SK-N-SH (cell line): ENCODE measurements around the gene HHAT. TPM values are rescaled to one million over a fixed set of nuclear protein-coding genes. Genes with fewer than 3 reads are reported as not detected.

Experiments used
- CTCF ChIA-PET: fragments of 300-600, 350-600 bp; formaldehyde crosslinking; extraction: SDS; loops from one replicate; lab custom pipeline; 2021; lab: Yijun Ruan, JAX
- POLR2A ChIA-PET: fragments of 350-600 bp; sonication (Branson Sonifier 250); formaldehyde crosslinking; extraction: SDS; loops from one replicate; lab custom pipeline; 2020; ENCODE audit warnings: antibody characterized with exemption, inconsistent platforms; lab: Yijun Ruan, JAX
- DNase-seq: peaks from one replicate; pipeline ENCODE4 v3.0.0; 2012
- H2AFZ ChIP-seq: fragments of 200-600 bp; sonication (generic); 2 replicates; pipeline ENCODE4 v1.8.1; 2016; ENCODE audit warnings: antibody characterized with exemption, mild to moderate bottlenecking, low read depth
- H3F3A ChIP-seq: fragments of 200-600 bp; sonication (generic); replicated peaks from 2 replicates; pipeline ENCODE3; 2016; ENCODE audit warnings: antibody characterized with exemption, mild to moderate bottlenecking; ENCODE audit not compliant: insufficient read depth
- H3K27ac ChIP-seq, 2 experiments: fragments of 200-500 bp in 1 of 2; fragments of 200-600 bp in 1 of 2; sonication (Bioruptor generic) in 1 of 2; sonication (generic), shearing (Covaris generic) in 1 of 2; 2 replicates each; pipeline versions ENCODE4 v1.5.1 to v1.6.1; 2014 to 2016; ENCODE audit warnings: low read depth in 2 of 2, inconsistent platforms in 1 of 2, low read length in 1 of 2, mild to moderate bottlenecking in 1 of 2, mixed read lengths in 1 of 2
- H3K27me3 ChIP-seq: fragments of 200-600 bp; sonication (generic), shearing (Covaris generic); 2 replicates; pipeline ENCODE4 v1.6.1; 2016; ENCODE audit warnings: mixed run types; ENCODE audit not compliant: insufficient read depth
- H3K36me3 ChIP-seq, 2 experiments: fragments of 200-500 bp in 1 of 2; fragments of 200-600 bp in 1 of 2; sonication (Bioruptor generic) in 1 of 2; sonication (generic) in 1 of 2; replicated peaks in 1 of 2; 2 replicates each; pipeline versions ENCODE3 to v1.5.1; 2014 to 2016; ENCODE audit warnings: low read length in 1 of 2, mild to moderate bottlenecking in 1 of 2; ENCODE audit not compliant: insufficient read depth in 2 of 2, control insufficient read depth in 1 of 2
- H3K4me1 ChIP-seq, 2 experiments: fragments of 200-500 bp in 1 of 2; fragments of 200-600 bp in 1 of 2; sonication (Bioruptor generic) in 1 of 2; sonication (generic), shearing (Covaris generic) in 1 of 2; 2 replicates each; pipeline versions ENCODE4 v1.5.1 to v1.6.1; 2014 to 2016; ENCODE audit warnings: low read depth in 1 of 2, low read length in 1 of 2, mixed run types in 1 of 2; ENCODE audit not compliant: insufficient read depth in 2 of 2, control insufficient read depth in 1 of 2
- H3K4me2 ChIP-seq: fragments of 200-600 bp; sonication (generic), shearing (Covaris generic); 2 replicates; pipeline ENCODE4 v1.6.1; 2017; ENCODE audit warnings: mixed run types
- H3K4me3 ChIP-seq, 2 experiments: fragments of 200-500 bp in 1 of 2; fragments of 200-600 bp in 1 of 2; sonication (Bioruptor generic) in 1 of 2; sonication (generic), shearing (Covaris generic) in 1 of 2; 2 replicates each; pipeline versions ENCODE4 v1.5.1 to v1.8.1; 2014 to 2016; ENCODE audit warnings: low read depth in 2 of 2, inconsistent platforms in 1 of 2, low read length in 1 of 2, mild to moderate bottlenecking in 1 of 2, mixed read lengths in 1 of 2, moderate library complexity in 1 of 2
- H3K79me2 ChIP-seq: fragments of 200-600 bp; sonication (generic); 2 replicates; pipeline ENCODE4 v1.8.1; 2017; ENCODE audit warnings: mild to moderate bottlenecking; ENCODE audit not compliant: insufficient read depth
- H3K9ac ChIP-seq: fragments of 200-600 bp; sonication (generic); 2 replicates; pipeline ENCODE4 v1.6.1; 2017; ENCODE audit warnings: mixed run types
- H3K9me2 ChIP-seq: fragments of 200-600 bp; sonication (generic); 2 replicates; pipeline ENCODE4 v1.6.1; 2017; ENCODE audit warnings: mixed run types
- H3K9me3 ChIP-seq: fragments of 200-600 bp; sonication (generic); 2 replicates; pipeline ENCODE4 v1.6.1; 2017; ENCODE audit warnings: mixed run types, mild to moderate bottlenecking, moderate library complexity
- H4K20me1 ChIP-seq: fragments of 200-600 bp; sonication (generic); 2 replicates; pipeline ENCODE4 v1.6.1; 2017; ENCODE audit warnings: mild to moderate bottlenecking, mixed run types; ENCODE audit not compliant: insufficient read depth
- EZH2phosphoT487 ChIP-seq: fragments of 200-600 bp; sonication (generic); IDR thresholded peaks from 2 replicates; pipeline ENCODE4 v1.6.1; 2017; ENCODE audit warnings: low read depth, mixed run types, mild to moderate bottlenecking, antibody characterized with exemption, moderate library complexity, borderline replicate concordance
- FOXJ3 ChIP-seq: sonication (generic); formaldehyde crosslinking; IDR thresholded peaks from 2 replicates; pipeline ENCODE4 v1.5.1; 2020; ENCODE audit warnings: mild to moderate bottlenecking, missing genetic modification reagents
- FOXM1 ChIP-seq: IDR thresholded peaks from 2 replicates; pipeline ENCODE4 v1.4.0; 2012; ENCODE audit warnings: low read depth, mild to moderate bottlenecking
- GATA2 ChIP-seq: sonication (generic); formaldehyde crosslinking; IDR thresholded peaks from 2 replicates; pipeline ENCODE4 v1.5.0; 2020; ENCODE audit warnings: mild to moderate bottlenecking, missing genetic modification reagents
- JUND ChIP-seq: IDR thresholded peaks from 2 replicates; pipeline ENCODE4 v1.4.0; 2012
- MAX ChIP-seq: IDR thresholded peaks from 2 replicates; pipeline ENCODE4 v1.4.0; 2012; ENCODE audit warnings: low read depth
- MEF2A ChIP-seq: IDR thresholded peaks from 2 replicates; pipeline ENCODE4 v1.4.0; 2012; ENCODE audit warnings: low read depth, borderline replicate concordance
- MXI1 ChIP-seq: IDR thresholded peaks from 2 replicates; pipeline ENCODE4 v1.6.1; 2012; ENCODE audit warnings: mild to moderate bottlenecking, low read depth, low read length, improper control_type of control experiment
- POLR2AphosphoS5 ChIP-seq: IDR thresholded peaks from 2 replicates; pipeline ENCODE4 v1.6.1; 2012; ENCODE audit warnings: low read depth, low read length
- RAD21 ChIP-seq: IDR thresholded peaks from 2 replicates; pipeline ENCODE4 v1.6.1; 2012; ENCODE audit warnings: mild to moderate bottlenecking, low read length
- RCOR1 ChIP-seq: fragments of 150-350 bp; IDR thresholded peaks from 2 replicates; pipeline ENCODE4 v1.6.1; 2017; ENCODE audit warnings: antibody characterized with exemption, low read length
- RFX5 ChIP-seq: IDR thresholded peaks from 2 replicates; pipeline ENCODE4 v1.6.1; 2012; ENCODE audit warnings: mild to moderate bottlenecking, improper control_type of control experiment, low read length
- SIN3A ChIP-seq: IDR thresholded peaks from 2 replicates; pipeline ENCODE4 v1.6.1; 2012; ENCODE audit warnings: low read depth, mild to moderate bottlenecking, low read length, moderate library complexity, borderline replicate concordance
- SMC3 ChIP-seq: IDR thresholded peaks from 2 replicates; pipeline ENCODE4 v1.6.1; 2012; ENCODE audit warnings: low read depth, low read length, improper control_type of control experiment
- WGBS: methylation state at CpG from one replicate; pipeline ENCODE4 v1.1.6; 2017; ENCODE audit warnings: low lambda C conversion rate; 5-methylcytosine and 5-hydroxymethylcytosine counted together
- polyA plus RNA-seq, 3 experiments: library from polyadenylated mRNA; depleted of rRNA; stranded (reverse); fragments of >200 nt; gene quantifications; 2 replicates each; pipeline ENCODE4 v1.2.3, GENCODE V29; 2012
- TF ChIP-seq, protein P1 (sequence below): IDR thresholded peaks from 2 replicates; pipeline ENCODE4; 2012
- TF ChIP-seq, protein P2 (sequence below): IDR thresholded peaks from 2 replicates; pipeline ENCODE4 v1.4.0; 2012; ENCODE audit warnings: low read depth, borderline replicate concordance
- TF ChIP-seq, protein P3 (sequence below): IDR thresholded peaks from 2 replicates; pipeline ENCODE4 v1.6.1; 2012; ENCODE audit warnings: mild to moderate bottlenecking, low read depth, low read length, moderate library complexity

Gene HHAT
- polyA plus RNA-seq, 1 of the 3 experiments (the other 2 are of a cell fraction): 8.1 TPM

- POLR2A ChIA-PET: interaction anchor here (0.7 to 1.2 kb wide), 4 partner anchors 16 to 185 kb away, joined by 3 to 4 read pairs (median 3); partner anchors contain the start of gene SERTAD4
- H3K4me2 ChIP-seq: peak overlapping the region; percentile 83
Measured at GRCh38 chr1:210310562-210311153, 18.0 kb upstream of the HHAT start.

GRCh38 chr1:210311726-210312493, 16.8 kb upstream of the HHAT start:
- Histone ChIP-seq H3K27me3 (no peaks in the 10 kb centered on the region), H3K36me3 (no peaks in the 10 kb centered on the region), H3K79me2 (no peaks in the 10 kb centered on the region), H3K9me3 (no peaks in the 10 kb centered on the region), H4K20me1 (no peaks in the 10 kb centered on the region), H2AFZ (peak overlapping the region; percentile 92), H3F3A (no peaks in the 10 kb centered on the region), H3K4me1 (peaks cover 3 to 4% of the 10 kb centered on the region in 2 experiments; a peak in 2 of 4 replicates), H3K9me2 (no peaks in the 10 kb centered on the region), H3K27ac (no peak overlapping the region), H3K4me2 (peak overlapping the region; percentile 83), H3K9ac (no peak overlapping the region), H3K4me3 (peak overlapping the region; percentile 50 to 73; a peak in 2 of 4 replicates)
- TF ChIP-seq, protein P1, sequence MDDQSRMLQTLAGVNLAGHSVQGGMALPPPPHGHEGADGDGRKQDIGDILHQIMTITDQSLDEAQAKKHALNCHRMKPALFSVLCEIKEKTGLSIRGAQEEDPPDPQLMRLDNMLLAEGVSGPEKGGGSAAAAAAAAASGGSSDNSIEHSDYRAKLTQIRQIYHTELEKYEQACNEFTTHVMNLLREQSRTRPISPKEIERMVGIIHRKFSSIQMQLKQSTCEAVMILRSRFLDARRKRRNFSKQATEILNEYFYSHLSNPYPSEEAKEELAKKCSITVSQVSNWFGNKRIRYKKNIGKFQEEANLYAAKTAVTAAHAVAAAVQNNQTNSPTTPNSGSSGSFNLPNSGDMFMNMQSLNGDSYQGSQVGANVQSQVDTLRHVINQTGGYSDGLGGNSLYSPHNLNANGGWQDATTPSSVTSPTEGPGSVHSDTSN: no peak
- TF ChIP-seq FOXJ3 (CRISPR knock-in tag): no peak
- TF ChIP-seq, protein P2, sequence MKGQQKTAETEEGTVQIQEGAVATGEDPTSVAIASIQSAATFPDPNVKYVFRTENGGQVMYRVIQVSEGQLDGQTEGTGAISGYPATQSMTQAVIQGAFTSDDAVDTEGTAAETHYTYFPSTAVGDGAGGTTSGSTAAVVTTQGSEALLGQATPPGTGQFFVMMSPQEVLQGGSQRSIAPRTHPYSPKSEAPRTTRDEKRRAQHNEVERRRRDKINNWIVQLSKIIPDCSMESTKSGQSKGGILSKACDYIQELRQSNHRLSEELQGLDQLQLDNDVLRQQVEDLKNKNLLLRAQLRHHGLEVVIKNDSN: no peak
- TF ChIP-seq, protein P3, sequence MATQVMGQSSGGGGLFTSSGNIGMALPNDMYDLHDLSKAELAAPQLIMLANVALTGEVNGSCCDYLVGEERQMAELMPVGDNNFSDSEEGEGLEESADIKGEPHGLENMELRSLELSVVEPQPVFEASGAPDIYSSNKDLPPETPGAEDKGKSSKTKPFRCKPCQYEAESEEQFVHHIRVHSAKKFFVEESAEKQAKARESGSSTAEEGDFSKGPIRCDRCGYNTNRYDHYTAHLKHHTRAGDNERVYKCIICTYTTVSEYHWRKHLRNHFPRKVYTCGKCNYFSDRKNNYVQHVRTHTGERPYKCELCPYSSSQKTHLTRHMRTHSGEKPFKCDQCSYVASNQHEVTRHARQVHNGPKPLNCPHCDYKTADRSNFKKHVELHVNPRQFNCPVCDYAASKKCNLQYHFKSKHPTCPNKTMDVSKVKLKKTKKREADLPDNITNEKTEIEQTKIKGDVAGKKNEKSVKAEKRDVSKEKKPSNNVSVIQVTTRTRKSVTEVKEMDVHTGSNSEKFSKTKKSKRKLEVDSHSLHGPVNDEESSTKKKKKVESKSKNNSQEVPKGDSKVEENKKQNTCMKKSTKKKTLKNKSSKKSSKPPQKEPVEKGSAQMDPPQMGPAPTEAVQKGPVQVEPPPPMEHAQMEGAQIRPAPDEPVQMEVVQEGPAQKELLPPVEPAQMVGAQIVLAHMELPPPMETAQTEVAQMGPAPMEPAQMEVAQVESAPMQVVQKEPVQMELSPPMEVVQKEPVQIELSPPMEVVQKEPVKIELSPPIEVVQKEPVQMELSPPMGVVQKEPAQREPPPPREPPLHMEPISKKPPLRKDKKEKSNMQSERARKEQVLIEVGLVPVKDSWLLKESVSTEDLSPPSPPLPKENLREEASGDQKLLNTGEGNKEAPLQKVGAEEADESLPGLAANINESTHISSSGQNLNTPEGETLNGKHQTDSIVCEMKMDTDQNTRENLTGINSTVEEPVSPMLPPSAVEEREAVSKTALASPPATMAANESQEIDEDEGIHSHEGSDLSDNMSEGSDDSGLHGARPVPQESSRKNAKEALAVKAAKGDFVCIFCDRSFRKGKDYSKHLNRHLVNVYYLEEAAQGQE: no peak
- TF ChIP-seq MXI1: no peak
- TF ChIP-seq GATA2: no peak
- no peak for TF ChIP-seq RCOR1
- TF ChIP-seq POLR2AphosphoS5: no peak
- TF ChIP-seq RAD21: no peak
- TF ChIP-seq MEF2A: no peak
- TF ChIP-seq JUND: no peak
- no peak for TF ChIP-seq MAX
- TF ChIP-seq SMC3: no peak
- no peak for TF ChIP-seq SIN3A
- no peak for TF ChIP-seq FOXM1
- CTCF ChIA-PET: interaction anchor here (0.6 to 9.6 kb wide), 42 partner anchors 8 to 822 kb away, joined by 3 to 106 read pairs (median 4); partner anchors contain the start of genes KCNH1 and SERTAD4
- 76% methylated on average over 18 of the region's 18 CpGs for WGBS
- POLR2A ChIA-PET: interaction anchor here (0.9 to 1.7 kb wide), 2 partner anchors 17 to 182 kb away, joined by 4 read pairs; partner anchors contain the start of gene HHAT
- no peak for DNase-seq

More at GRCh38 chr1:210310562-210311153, 18.0 kb upstream of the HHAT start:
- Histone ChIP-seq H4K20me1 (no peaks in the 10 kb centered on the region), H3F3A (no peaks in the 10 kb centered on the region), H3K9me2 (no peaks in the 10 kb centered on the region), H3K79me2 (no peaks in the 10 kb centered on the region), H3K4me3 (peak overlapping the region; percentile 50 to 73; a peak in 2 of 4 replicates), H3K27me3 (no peaks in the 10 kb centered on the region), H2AFZ (0 out of 2 replicates have a peak overlapping the region, but pooled peaks have one; percentile 12), H3K9ac (no peak overlapping the region), H3K36me3 (no peaks in the 10 kb centered on the region), H3K27ac (no peak overlapping the region), H3K4me1 (peaks cover 3 to 4% of the 10 kb centered on the region in 2 experiments; a peak in 2 of 4 replicates)
- 20% methylated on average over 7 of the region's 7 CpGs for WGBS
- no peak for DNase-seq
- no peak for TF ChIP-seq EZH2phosphoT487
- TF ChIP-seq, protein P1: no peak
- TF ChIP-seq RFX5: no peak
- TF ChIP-seq JUND: no peak
- TF ChIP-seq, all 33 proteins: peak for 0
- H3K9me3 ChIP-seq: no peaks in the 10 kb centered on the region
- CTCF ChIA-PET: interaction anchor here (0.6 to 9.6 kb wide), 37 partner anchors 9 to 450 kb away, joined by 3 to 106 read pairs (median 6); partner anchors contain the start of genes HHAT and SERTAD4
